Lower lobe of right lung (tissue), 2 donors: Measurements from ENCODE around the gene RUNX1. TPM values are rescaled to one million over a fixed set of nuclear protein-coding genes. Genes with fewer than 3 reads are reported as not detected.

ENCODE experiments used
- ATAC-seq, 2 donors: fragments of 200-7000 bp; cut with Tn5 transposase; one replicate each; pipeline ENCODE4 v1.9.1; 2020 to 2022; ENCODE audit warnings: mild to moderate bottlenecking in 2 of 2, moderate library complexity in 2 of 2
- DNase-seq: peaks from one replicate; pipeline ENCODE4 v3.0.0-alpha.2; 2020
- H3K27ac ChIP-seq: fragments of 200-600 bp; one replicate; pipeline ENCODE4 v1.8.0; 2022
- H3K27me3 ChIP-seq: fragments of 200-600 bp; one replicate; pipeline ENCODE4 v1.8.0; 2022; ENCODE audit warnings: low read depth
- H3K36me3 ChIP-seq: fragments of 200-600 bp; one replicate; pipeline ENCODE4 v1.8.0; 2022; ENCODE audit warnings: mild to moderate bottlenecking
- H3K4me1 ChIP-seq: fragments of 200-600 bp; one replicate; pipeline ENCODE4 v1.8.0; 2022
- H3K4me3 ChIP-seq: fragments of 200-600 bp; one replicate; pipeline ENCODE4 v1.8.0; 2022; ENCODE audit warnings: mild to moderate bottlenecking
- H3K9me3 ChIP-seq: fragments of 200-600 bp; one replicate; pipeline ENCODE4 v1.8.0; 2022
- intact Hi-C: fragments of 100-400 bp; cut with DNase I; formaldehyde crosslinking; loops from one replicate; pipeline ENCODE4 v1.11.0; 2022
- total RNA-seq: library from RNA; stranded (reverse); fragmentation: NEBNext Ultra II Directional; extraction: Animal tissue kit (Norgen Biotek cat#: 25700); gene quantifications from one replicate; pipeline ENCODE4 v1.2.1, GENCODE V29; 2021
- TF ChIP-seq, protein P1 (sequence below): fragments of 200-600 bp; IDR thresholded peaks from one replicate; pipeline ENCODE4 v1.8.0; 2022; ENCODE audit warnings: antibody characterized with exemption, mild to moderate bottlenecking
- donor health status: DM: no; HTN: yes; CAD: no; lungs with severe emphysema.

RUNX1 gene
- total RNA-seq, 1 donor from 2014 or later = 110 TPM

DNA sequence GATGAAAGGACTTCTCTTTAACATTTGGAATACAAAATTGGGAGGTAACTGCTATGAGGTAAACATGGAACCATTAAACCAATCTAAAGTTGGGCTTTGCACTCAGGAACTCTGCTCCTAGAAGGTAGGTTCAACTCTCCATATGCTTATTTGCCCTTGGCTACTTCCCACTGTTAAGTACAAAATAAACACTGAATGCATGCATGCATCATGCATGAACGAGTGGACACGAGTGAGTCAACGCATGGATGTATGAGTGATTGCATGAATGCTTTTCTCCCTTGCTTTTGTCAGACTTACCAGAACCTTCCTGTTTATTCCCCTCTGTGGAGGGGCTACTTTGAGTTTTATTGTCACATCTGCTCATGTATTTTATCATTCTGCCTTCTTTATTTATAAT, 42.4 kb upstream of the RUNX1 start:
- Histone ChIP-seq H3K9me3 (no peaks in the 10 kb centered on the region), H3K4me3 (no peak overlapping the region), H3K36me3 (no peaks in the 10 kb centered on the region), H3K27ac (no peak overlapping the region), H3K4me1 (no peaks in the 10 kb centered on the region), H3K27me3 (no peaks in the 10 kb centered on the region)
- ATAC-seq = no peak
- DNase-seq = no peak
- TF ChIP-seq, protein P1, sequence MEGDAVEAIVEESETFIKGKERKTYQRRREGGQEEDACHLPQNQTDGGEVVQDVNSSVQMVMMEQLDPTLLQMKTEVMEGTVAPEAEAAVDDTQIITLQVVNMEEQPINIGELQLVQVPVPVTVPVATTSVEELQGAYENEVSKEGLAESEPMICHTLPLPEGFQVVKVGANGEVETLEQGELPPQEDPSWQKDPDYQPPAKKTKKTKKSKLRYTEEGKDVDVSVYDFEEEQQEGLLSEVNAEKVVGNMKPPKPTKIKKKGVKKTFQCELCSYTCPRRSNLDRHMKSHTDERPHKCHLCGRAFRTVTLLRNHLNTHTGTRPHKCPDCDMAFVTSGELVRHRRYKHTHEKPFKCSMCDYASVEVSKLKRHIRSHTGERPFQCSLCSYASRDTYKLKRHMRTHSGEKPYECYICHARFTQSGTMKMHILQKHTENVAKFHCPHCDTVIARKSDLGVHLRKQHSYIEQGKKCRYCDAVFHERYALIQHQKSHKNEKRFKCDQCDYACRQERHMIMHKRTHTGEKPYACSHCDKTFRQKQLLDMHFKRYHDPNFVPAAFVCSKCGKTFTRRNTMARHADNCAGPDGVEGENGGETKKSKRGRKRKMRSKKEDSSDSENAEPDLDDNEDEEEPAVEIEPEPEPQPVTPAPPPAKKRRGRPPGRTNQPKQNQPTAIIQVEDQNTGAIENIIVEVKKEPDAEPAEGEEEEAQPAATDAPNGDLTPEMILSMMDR = no peak
- intact Hi-C loops = no loop called here

- H3K9me3 ChIP-seq = no peaks in the 10 kb centered on the region
- DNase-seq (no peak), ATAC-seq (no peak)
- no peak overlapping the region for H3K4me3 ChIP-seq
- no peaks in the 10 kb centered on the region for H3K27me3 ChIP-seq
- no peaks in the 10 kb centered on the region for H3K36me3 ChIP-seq
- TF ChIP-seq, protein P1 = no peak
- H3K4me1 ChIP-seq = no peaks in the 10 kb centered on the region
- intact Hi-C loops = no loop called here
- no peak overlapping the region for H3K27ac ChIP-seq
Observed at GRCh38 chr21:35090403-35090802, 41.3 kb upstream of the RUNX1 start.

GRCh38 chr21:35088319-35088771, 39.2 kb upstream of the RUNX1 start:
- H3K27ac ChIP-seq = no peak overlapping the region
- H3K9me3 ChIP-seq = no peaks in the 10 kb centered on the region
- H3K4me1 ChIP-seq = no peaks in the 10 kb centered on the region
- no peaks in the 10 kb centered on the region for H3K27me3 ChIP-seq
- DNase-seq (no peak), ATAC-seq (no peak)
- H3K36me3 ChIP-seq = no peaks in the 10 kb centered on the region
- no peak overlapping the region for H3K4me3 ChIP-seq
- TF ChIP-seq, protein P1 = no peak
- intact Hi-C loops = no loop called here

- DNase-seq = no peak
- Histone ChIP-seq H3K4me3 (no peak overlapping the region), H3K36me3 (no peaks in the 10 kb centered on the region), H3K27me3 (no peaks in the 10 kb centered on the region), H3K9me3 (no peaks in the 10 kb centered on the region), H3K27ac (no peak overlapping the region), H3K4me1 (no peaks in the 10 kb centered on the region)
- intact Hi-C loops = no loop called here
- TF ChIP-seq, protein P1 = no peak
- no peak for ATAC-seq
Observed at GRCh38 chr21:35086357-35086756, 37.3 kb upstream of the RUNX1 start.

GRCh38 chr21:35084869-35085268, 35.8 kb upstream of the RUNX1 start:
- Histone ChIP-seq H3K36me3 (no peaks in the 10 kb centered on the region), H3K4me3 (no peak overlapping the region), H3K9me3 (no peaks in the 10 kb centered on the region), H3K27me3 (no peaks in the 10 kb centered on the region), H3K27ac (no peak overlapping the region), H3K4me1 (no peaks in the 10 kb centered on the region)
- ATAC-seq (no peak), DNase-seq (no peak)
- intact Hi-C loops = no loop called here
- TF ChIP-seq, protein P1 = no peak

DNA sequence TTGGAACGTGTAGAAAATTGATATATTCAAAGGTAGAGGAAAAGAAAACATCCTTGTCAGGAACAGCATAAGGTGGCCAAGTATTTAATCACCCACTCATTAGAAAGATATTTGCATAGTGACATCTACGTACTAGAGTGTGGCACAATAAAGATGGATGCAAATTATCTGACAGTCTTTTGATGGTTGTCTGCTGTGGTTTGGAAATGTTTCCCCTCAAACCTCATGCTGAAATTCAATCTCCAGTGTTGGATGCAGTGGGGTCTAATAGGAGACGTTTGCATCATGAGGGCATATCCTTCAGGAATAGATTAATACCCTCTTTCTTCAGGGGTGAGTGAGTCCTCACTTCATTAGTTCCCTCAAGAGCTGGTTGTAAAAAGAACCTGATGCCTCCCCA, 34.1 kb upstream of the RUNX1 start:
- no peaks in the 10 kb centered on the region for H3K4me1 ChIP-seq
- no peaks in the 10 kb centered on the region for H3K36me3 ChIP-seq
- TF ChIP-seq, protein P1 = no peak
- H3K4me3 ChIP-seq = no peak overlapping the region
- H3K27ac ChIP-seq = no peak overlapping the region
- H3K27me3 ChIP-seq = no peaks in the 10 kb centered on the region
- H3K9me3 ChIP-seq = no peaks in the 10 kb centered on the region
- no peak for ATAC-seq
- DNase-seq = no peak
- intact Hi-C loops = no loop called here
